Activated CD8-positive, alpha-beta memory T cell treated with anti-CD3 and anti-CD28 coated beads for 4 hours (primary cell): Measurements from ENCODE around the gene DTNBP1.
"Not testable (repeated sequence)": the region's sequence is repeated elsewhere in the genome, so short reads cannot be mapped to it uniquely, and the experiment has no call there.

ENCODE experiments used
- DNase-seq, 2 donors: peaks; one replicate each; pipeline ENCODE4 v3.0.0-alpha.2; 2020; ENCODE audit warnings: low read depth in 2 of 2

DTNBP1 gene

GRCh38 chr6:15556711-15557110 is 106.1 kb downstream of the DTNBP1 start:
- no peak for DNase-seq

DNA sequence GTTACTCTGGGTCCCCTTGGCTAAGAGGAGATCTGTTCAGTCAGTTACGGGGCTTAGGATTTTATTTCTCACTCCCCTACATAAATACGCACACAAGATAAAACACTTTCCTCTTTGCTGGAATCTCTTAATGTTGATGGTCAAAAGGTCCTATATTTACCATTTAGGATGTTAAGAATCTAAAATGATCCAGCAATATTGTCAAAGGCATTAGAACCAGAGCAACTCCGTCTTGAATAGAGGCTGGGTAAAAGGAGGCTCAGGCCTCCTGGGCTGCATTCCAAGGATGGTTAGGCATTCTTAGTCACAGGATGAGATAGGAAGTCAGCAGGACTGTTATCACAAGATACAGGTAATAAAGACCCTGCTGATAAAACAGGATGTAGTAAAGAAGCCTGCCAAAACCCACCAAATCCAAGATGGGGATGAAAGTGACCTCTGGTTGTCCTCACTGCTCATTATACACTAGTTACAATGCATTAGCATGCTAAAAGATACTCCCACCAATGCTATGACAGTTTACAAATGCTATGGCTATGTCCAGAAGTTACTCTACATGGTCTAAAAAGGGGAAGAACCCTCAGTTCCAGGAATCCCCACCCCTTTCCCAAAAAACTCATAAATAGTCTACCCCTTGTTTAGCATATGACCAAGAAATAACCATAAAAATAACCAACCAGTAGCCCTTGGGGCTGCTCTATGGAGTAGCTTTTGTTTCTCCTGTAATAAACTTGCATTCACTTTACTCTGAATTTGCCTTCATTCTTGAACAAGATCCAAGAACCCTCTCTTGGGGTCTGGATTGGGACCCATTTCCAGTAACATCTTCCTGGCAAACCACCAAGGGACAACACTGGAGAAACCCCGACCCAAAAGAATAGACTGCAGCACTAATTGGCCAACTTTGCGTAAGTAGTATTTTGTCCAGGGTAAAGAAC is 107.5 kb downstream of the DTNBP1 start:
- no peak for DNase-seq

- no peak for DNase-seq
Observed at GRCh38 chr6:15554728-15555100, 108.1 kb downstream of the DTNBP1 start.

DNA sequence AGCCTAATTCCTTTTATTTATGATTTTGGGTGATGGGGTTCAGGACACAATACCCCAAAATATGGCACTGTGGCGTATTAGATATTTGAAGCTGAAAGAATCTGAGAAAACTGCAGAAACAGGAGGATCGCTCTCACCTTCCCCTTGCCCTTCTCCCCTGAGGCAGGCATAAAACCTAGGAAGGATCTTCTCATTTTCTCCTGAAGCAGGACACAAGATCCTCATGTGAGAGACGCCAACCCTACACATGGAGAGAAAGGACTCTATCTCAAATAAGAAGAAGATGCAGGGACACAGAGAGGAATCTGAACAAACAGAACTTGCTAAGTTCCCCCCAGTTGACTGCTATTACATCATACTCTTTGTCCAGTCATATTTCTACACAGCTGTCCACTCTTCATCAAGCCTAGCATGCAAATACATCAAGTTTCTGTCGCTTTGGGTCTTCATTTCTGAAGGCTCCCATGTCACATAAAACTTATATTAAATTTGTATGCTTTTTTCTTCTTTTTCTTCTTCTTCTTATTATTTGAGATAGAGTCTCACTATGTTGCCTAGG is 109.0 kb downstream of the DTNBP1 start:
- no peak for DNase-seq

DNA sequence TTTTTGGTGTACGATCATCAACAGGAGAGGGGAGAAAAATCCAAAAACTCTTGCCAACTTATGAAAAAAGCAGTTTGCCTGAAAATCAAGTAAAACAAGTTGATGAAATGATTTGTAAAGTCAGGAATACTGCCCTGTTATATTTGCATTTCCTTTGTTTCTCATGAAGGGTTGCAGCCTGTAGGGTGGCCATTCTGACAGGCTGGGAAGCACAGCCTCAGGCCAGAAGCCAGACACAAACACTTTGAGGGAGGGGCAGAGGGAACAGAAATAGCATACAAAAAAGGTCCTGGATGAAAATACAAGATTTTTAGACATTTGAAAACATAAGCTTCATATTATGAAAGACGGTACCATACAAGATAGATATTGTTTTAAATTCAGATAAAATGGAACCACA is 109.8 kb downstream of the DTNBP1 start:
- DNase-seq, result no peak

DNA sequence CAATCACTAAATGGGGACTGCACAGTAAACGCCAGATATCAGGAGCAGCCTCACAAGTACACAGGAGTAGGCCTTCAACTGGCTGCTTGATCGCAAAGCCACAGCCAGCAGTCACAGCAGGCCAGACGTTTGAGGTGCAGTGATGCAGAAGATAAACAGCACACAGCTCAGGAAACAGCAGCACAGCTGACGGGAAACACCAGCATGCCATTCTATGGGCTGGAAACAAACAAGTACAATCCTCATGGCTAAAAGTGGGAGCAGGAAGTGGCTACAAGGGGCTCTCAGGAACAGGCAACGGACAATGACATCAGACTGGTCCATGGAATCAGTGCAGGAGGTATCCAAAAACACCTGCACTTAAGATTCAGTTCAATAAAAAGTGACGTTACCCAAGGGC is 111.0 kb downstream of the DTNBP1 start:
- no peak for DNase-seq

DNA sequence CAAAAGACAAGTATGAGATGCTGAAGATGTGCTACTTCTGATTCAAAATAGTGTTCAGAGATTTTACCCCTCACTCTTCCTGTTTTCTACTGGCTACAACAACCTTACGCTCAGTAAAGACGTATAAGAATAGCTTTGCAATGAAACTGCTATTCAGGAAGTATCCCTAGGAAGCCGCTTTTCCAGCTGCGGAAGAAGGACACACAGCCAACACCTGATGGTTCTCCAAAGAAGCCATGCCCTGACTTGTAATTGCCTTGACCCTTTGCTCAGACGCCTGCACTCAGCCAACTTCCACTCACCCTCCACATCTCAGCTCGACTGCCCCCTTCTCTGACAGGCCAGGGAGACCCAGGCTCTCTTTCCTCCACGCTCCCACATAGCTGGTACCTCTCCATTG is 111.6 kb downstream of the DTNBP1 start:
- DNase-seq, result no peak

GRCh38 chr6:15550546-15551123 is 112.2 kb downstream of the DTNBP1 start:
- no peak for DNase-seq

DNA sequence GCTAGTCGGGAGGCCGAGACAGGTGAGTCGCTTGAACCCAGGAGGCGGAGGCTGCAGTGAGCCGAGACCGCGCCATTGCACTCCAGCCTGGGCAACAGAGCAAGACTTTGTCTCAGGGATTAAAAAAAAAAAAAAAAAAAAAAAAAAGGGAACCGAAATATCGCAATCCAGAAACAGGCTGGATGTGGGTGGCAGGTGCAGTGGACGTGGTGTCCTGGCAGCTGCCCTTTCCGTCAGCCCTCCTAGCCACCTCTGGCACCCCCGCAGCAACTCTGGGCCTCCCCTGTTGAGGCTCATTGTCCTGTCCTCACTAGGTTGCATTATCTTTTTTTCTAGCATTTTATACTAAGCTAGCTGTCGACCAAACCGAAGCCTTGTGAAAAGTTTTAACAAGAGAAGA is 113.5 kb downstream of the DTNBP1 start:
- DNase-seq, result no peak

GRCh38 chr6:15547400-15547799 is 115.4 kb downstream of the DTNBP1 start:
- no peak for DNase-seq

GRCh38 chr6:15546591-15546990 is 116.2 kb downstream of the DTNBP1 start:
- no peak for DNase-seq

DNA sequence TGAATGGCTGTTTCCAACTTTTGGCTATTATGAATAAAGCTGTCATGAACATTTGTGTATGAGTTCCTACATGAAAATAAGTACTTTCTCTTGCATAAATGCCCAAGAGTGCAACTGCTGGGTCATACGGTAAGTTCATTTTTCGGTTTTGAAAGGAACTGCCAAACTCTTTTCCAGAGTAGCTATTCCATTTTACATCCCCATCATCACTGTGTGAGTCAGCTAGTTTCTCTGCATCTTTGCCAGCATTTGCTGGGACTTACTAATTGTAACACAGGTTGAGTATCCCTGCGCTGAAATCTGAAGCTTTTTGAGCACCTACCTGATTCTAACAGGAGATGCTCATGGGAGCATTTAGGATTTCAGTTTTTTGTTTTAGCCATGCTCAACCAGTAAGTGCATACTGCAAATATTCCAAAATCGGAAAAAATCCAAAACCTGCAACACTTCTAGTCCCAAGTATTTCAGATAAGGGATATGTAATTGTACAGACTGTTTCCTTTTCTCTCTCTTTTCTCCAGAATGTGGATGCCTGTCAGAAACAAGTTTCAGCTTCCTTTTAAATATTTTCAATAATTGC is 118.4 kb downstream of the DTNBP1 start:
- no peak for DNase-seq

DNA sequence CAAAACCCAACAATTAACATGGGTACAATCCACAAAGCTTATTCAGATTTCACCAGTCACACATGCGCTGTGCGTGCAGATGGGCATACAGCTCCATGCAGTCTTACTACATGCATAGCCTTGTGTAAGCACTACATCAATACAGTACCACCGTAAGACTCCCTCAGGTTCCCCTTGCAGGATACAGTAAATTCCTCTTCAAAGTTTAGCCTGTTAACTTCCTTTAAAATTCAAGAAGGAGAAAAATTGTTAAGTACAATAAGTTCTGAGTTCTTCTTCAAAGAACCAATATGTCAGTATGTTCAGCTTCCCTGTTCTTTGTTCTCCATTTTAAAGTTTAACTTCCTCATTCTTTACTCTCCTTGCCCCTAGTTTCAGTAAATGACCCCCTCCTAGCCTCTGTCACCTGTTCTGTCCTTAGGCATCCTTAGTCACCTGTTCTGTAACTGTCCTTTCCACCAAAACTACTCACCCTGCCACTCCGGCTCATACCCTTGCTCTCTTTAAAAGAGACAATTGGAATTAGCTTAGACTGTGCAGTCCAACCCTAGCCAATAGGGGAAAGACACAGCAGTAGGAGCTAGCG is 119.4 kb downstream of the DTNBP1 start:
- DNase-seq, result not testable (repeated sequence)

- DNase-seq, result no peak
Observed at GRCh38 chr6:15539722-15540270, 123.0 kb downstream of the DTNBP1 start.

DNA sequence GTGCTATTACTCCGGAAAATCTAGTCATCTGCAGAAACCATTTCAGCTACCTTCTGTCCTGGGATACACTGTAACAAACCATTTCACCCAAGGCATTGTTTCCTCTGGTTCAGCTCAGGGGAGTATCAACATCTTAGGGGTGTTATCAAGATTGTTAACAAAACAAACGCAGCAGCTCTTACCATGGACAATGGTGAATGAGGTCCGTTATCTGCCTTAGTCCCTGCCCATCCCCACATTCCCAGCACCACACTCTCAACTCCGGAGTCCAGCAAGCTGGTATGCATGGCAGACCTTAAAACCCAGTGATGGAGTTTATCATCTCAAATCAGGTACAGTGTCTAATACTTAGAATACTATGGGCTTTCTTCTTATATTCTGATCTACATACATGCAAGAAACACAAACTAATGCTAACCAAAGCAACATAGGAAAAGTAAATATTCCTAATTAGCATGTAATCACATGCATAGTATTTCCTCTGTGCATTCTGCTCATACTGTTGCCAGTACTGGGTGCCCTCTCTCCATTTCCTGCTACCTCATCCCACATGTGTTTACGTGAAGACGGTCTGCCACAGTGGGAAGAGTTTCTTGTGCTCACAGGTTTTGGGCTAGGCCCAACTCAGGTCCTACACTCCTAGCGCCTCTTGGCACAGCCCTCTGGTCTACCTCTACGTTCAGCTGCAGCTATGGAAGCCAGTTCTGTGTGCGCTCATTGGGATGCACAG is 123.9 kb downstream of the DTNBP1 start:
- no peak for DNase-seq

- DNase-seq, result no peak
Observed at GRCh38 chr6:15538106-15538505, 124.7 kb downstream of the DTNBP1 start.

DNA sequence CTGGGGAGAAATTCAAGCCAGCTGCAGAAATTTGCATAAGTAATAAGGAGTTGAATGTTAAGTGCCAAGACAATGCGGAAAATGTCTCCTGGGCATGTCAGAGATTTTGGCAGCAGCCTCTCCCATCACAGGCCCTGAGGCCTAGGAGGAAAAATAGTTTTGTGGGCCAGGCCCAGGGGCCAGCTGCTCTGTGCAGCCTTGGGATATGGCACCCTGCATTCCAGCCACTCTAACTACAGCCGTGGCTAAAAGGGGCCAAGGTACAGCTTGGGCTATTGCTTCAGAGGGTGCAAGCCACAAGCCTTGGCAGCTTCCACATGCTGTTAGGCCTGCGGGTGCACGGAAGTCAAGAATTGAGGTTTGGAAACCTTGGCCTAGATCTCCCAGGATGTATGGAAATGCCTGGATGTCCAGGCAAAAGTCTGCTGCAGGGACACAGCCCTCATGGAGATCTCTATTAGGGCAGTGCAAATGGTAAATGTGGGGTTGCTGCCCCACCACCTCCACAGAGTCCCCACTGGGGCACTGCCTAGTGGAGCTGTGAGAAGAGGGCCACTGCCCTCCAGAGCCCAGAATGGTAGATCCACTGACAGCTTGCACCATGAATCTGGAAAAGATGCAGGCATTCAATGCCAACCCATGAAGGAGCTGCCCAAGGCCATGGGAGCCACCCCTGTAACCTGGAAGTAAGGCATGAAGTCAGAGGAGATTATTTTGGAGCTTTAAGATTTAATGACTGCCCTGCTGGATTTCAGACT is 126.5 kb downstream of the DTNBP1 start:
- DNase-seq, result no peak

GRCh38 chr6:15535495-15536197 is 127.2 kb downstream of the DTNBP1 start:
- no peak for DNase-seq

DNA sequence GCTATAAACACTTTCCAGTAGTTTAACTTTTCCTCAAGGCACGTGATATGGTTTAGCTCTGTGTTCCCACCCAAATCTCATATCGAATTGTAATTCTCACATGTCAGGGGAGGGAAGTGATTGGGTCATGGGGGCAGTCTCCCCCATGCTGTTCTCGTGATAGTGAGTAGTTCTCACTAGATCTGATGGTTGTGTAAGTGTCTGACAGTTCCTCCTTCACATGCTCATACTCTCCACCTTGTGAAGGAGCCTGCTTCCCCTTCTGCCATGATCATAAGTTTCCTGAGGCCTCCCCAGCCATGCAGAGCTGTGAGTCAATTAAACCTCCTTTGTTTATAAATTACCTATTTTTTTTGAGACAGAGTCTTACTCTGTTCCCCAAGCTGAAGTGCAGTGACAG is 127.9 kb downstream of the DTNBP1 start:
- DNase-seq, result no peak
